ENCODE measurements around the gene PTPRG.

Gene PTPRG

DNA sequence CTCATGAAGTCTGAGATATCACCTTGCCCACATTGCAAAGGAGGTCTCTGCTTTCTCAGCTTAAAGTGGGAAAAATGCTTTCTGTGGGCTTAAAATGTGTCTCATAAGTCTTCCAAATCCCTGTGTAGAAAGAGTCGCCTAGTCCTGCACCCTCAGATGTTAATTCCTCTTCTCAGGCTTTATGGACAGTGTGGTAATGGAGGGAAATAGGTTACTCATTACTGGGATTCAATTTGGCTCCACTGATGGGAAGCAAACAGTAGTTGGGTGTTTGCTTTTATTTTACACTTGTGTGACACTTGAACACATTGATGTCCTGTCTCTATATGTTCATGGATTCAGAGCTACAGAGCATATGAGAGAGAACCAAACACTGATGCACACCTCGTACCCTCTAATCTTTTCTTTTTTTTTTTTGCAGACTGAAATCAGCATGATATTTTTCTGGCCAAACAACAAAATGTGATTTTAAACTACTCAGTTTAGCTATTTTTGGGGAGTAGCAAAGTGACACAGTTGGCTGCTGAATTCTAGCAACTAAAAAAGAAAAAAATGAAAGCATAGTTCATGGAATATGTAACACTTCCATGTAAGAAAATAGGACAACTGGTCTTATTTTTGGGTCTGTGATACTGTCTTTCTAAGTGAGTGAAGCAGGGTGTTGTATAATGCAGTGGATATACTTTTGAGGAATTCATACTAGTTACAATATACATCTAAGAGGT is 8.6 kb downstream of the PTPRG start:
- no peaks in the 10 kb centered on the region for H3K4me1 Mint-ChIP-seq
- peaks cover 4 to 17% of the 10 kb centered on the region in 2 donors for H3K27me3 Mint-ChIP-seq
- ATAC-seq (replicated peaks) (no peak), DNase-seq (no peak)
- no peak overlapping the region for H3K4me3 Mint-ChIP-seq
- H3K27ac Mint-ChIP-seq, result no peak overlapping the region
- H3K9me3 Mint-ChIP-seq, result peaks cover 0 to 3% of the 10 kb centered on the region in 2 donors
- H3K36me3 Mint-ChIP-seq, result no peaks in the 10 kb centered on the region

DNA sequence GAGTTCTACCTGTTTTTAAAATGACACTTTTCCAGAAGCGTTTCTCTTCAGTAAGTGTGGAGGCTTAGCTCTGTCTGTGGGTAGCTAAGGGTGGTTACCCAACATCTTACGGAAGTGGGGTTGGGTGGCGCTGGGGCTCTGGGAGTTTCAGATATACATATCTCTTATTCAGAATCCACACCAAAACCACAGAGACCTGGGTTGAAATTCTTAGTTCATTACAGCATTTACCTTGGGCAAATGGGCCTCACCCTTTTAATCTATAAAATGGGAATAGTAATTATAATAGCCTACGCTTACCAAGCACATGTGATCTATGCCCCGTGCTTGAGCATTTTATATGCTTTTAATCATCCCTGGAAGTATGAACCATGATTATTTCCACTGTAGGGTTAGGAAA is 9.4 kb downstream of the PTPRG start:
- H3K4me3 Mint-ChIP-seq, result no peak overlapping the region
- no peak overlapping the region for H3K27ac Mint-ChIP-seq
- ATAC-seq (replicated peaks) (no peak), DNase-seq (no peak)
- no peaks in the 10 kb centered on the region for H3K36me3 Mint-ChIP-seq
- no peaks in the 10 kb centered on the region for H3K4me1 Mint-ChIP-seq
- H3K27me3 Mint-ChIP-seq, result peaks cover 0 to 9% of the 10 kb centered on the region in 2 donors
- H3K9me3 Mint-ChIP-seq, result peaks cover 0 to 3% of the 10 kb centered on the region in 2 donors

DNA sequence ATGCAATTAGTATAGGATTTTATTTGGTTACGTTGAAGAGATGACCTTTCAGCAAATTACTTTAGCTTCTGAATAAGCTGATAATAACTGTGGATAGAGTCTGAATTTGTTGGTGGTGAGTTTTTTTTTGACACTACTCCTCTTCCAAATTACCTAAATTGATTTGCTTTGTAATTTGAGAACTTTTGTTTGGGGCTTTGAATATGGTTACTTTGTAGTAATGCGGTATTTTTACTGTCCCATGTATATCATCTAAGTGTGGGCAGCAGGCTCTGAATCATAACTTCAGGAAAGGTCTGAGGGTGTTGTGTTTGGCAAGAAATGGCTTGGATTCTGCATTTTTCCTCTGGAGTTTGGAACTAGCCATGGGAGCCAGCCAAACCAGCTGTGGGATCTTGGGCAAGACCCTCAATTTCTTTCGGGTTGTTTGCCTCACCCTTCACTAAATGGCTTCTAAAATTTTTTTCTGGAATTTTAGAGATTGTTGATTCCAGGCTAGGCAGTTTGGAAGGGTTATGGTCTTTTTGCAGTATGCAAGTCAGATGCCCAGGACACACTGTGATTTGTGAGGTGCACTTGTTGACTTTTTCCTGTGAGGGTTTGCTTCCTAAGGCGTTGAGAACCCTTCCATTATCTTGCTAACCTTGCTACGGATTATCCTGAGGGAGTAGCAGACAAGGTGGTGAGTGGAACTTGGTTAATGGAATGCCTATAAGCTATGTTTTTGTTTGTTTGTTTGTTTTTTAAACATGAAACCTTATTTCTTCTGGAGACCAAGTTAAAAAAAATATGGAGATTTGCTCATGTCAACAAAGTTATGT is 10.4 kb downstream of the PTPRG start:
- ATAC-seq (replicated peaks) (no peak), DNase-seq (no peak)
- H3K4me3 Mint-ChIP-seq, result no peak overlapping the region

GRCh38 chr3:61572879-61573278 is 11.5 kb downstream of the PTPRG start:
- ATAC-seq (replicated peaks), result no peak

More for the DNA sequence above, 10.4 kb downstream of the PTPRG start:
- Mint-ChIP-seq H3K4me1 (no peaks in the 10 kb centered on the region), H3K36me3 (no peaks in the 10 kb centered on the region), H3K27ac (no peak overlapping the region), H3K27me3 (peaks cover 0 to under 1% of the 10 kb centered on the region in 2 donors), H3K9me3 (peaks cover 0 to 3% of the 10 kb centered on the region in 2 donors)

DNA sequence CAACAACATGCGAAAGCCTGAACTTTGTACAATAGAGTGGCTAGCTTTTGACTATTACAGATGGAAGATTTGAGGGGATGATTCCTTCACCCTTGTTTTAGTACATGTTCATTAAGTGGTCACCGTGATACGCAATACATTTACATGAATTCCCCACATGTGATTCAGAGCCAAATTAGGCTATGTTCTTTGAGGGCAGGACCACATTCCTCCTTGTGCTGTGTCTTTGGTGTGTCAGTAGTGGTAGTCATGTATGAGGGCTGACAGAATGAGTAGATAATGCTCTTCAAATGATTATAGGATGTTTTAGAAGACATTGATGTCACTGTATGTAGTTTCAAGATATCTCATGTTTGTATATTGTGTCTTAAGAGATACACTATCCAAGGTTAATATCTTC is 12.1 kb downstream of the PTPRG start:
- H3K27ac Mint-ChIP-seq, result no peak overlapping the region
- ATAC-seq (replicated peaks) (no peak), DNase-seq (no peak)
- peaks cover 0 to 3% of the 10 kb centered on the region in 2 donors for H3K9me3 Mint-ChIP-seq
- H3K4me3 Mint-ChIP-seq, result no peak overlapping the region
- no peaks in the 10 kb centered on the region for H3K4me1 Mint-ChIP-seq
- no peaks in the 10 kb centered on the region for H3K27me3 Mint-ChIP-seq
- no peaks in the 10 kb centered on the region for H3K36me3 Mint-ChIP-seq

More at GRCh38 chr3:61572879-61573278, 11.5 kb downstream of the PTPRG start:
- H3K27me3 Mint-ChIP-seq, result no peaks in the 10 kb centered on the region
- no peaks in the 10 kb centered on the region for H3K4me1 Mint-ChIP-seq
- H3K4me3 Mint-ChIP-seq, result no peak overlapping the region
- no peak overlapping the region for H3K27ac Mint-ChIP-seq
- no peak for DNase-seq
- no peaks in the 10 kb centered on the region for H3K36me3 Mint-ChIP-seq
- peaks cover 0 to 3% of the 10 kb centered on the region in 2 donors for H3K9me3 Mint-ChIP-seq

- Mint-ChIP-seq H3K9me3 (peaks cover 0 to 3% of the 10 kb centered on the region in 2 donors), H3K4me3 (no peak overlapping the region), H3K4me1 (no peaks in the 10 kb centered on the region), H3K36me3 (no peaks in the 10 kb centered on the region), H3K27me3 (no peaks in the 10 kb centered on the region), H3K27ac (no peak overlapping the region)
- ATAC-seq (replicated peaks) (no peak), DNase-seq (no peak)
These were observed 13.5 kb downstream of the PTPRG start for GRCh38 chr3:61574854-61575253.

- no peaks in the 10 kb centered on the region for H3K36me3 Mint-ChIP-seq
- no peaks in the 10 kb centered on the region for H3K27me3 Mint-ChIP-seq
- no peak overlapping the region for H3K4me3 Mint-ChIP-seq
- peaks cover 0 to 3% of the 10 kb centered on the region in 2 donors for H3K9me3 Mint-ChIP-seq
- no peak for DNase-seq
- H3K27ac Mint-ChIP-seq, result no peak overlapping the region
- H3K4me1 Mint-ChIP-seq, result no peaks in the 10 kb centered on the region
- ATAC-seq (replicated peaks), result no peak
These were observed 14.5 kb downstream of the PTPRG start for GRCh38 chr3:61575893-61576292.

DNA sequence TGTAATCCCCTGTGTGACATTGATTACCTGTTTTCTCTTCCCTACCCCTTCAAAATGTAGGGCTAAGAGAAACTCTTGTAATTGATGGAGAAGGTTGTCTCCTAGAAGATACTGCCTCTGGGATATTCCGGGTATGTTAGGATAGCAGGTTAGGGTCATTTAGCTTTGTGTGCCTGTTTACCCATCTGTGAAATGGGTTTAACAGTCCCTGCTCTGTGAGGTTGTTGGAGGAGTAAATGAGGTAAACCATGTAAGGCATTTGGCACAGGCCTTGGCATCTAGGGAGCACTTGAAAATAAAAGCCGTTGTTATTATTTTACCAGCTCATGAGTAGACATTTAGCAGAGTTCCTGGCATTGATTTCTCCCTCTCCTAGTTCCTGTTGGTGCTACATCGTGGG is 16.4 kb downstream of the PTPRG start:
- H3K4me3 Mint-ChIP-seq, result no peak overlapping the region
- ATAC-seq (replicated peaks) (no peak), DNase-seq (no peak)
- no peaks in the 10 kb centered on the region for H3K4me1 Mint-ChIP-seq
- no peaks in the 10 kb centered on the region for H3K27me3 Mint-ChIP-seq
- no peaks in the 10 kb centered on the region for H3K36me3 Mint-ChIP-seq
- peaks cover 0 to 3% of the 10 kb centered on the region in 2 donors for H3K9me3 Mint-ChIP-seq
- H3K27ac Mint-ChIP-seq, result no peak overlapping the region

- Mint-ChIP-seq H3K27ac (no peak overlapping the region), H3K27me3 (no peaks in the 10 kb centered on the region), H3K4me1 (no peaks in the 10 kb centered on the region), H3K4me3 (no peak overlapping the region), H3K9me3 (peaks cover 0 to 1% of the 10 kb centered on the region in 2 donors), H3K36me3 (no peaks in the 10 kb centered on the region)
- no peak for DNase-seq
- no peak for ATAC-seq (replicated peaks)
These were observed 17.4 kb downstream of the PTPRG start for GRCh38 chr3:61578667-61579367.

GRCh38 chr3:61579685-61580084 is 18.3 kb downstream of the PTPRG start:
- DNase-seq, result no peak
- Mint-ChIP-seq H3K36me3 (no peaks in the 10 kb centered on the region), H3K9me3 (peaks cover 0 to 1% of the 10 kb centered on the region in 2 donors), H3K27ac (no peak overlapping the region), H3K4me3 (no peak overlapping the region), H3K4me1 (no peaks in the 10 kb centered on the region), H3K27me3 (no peaks in the 10 kb centered on the region)
- ATAC-seq (replicated peaks), result no peak

DNA sequence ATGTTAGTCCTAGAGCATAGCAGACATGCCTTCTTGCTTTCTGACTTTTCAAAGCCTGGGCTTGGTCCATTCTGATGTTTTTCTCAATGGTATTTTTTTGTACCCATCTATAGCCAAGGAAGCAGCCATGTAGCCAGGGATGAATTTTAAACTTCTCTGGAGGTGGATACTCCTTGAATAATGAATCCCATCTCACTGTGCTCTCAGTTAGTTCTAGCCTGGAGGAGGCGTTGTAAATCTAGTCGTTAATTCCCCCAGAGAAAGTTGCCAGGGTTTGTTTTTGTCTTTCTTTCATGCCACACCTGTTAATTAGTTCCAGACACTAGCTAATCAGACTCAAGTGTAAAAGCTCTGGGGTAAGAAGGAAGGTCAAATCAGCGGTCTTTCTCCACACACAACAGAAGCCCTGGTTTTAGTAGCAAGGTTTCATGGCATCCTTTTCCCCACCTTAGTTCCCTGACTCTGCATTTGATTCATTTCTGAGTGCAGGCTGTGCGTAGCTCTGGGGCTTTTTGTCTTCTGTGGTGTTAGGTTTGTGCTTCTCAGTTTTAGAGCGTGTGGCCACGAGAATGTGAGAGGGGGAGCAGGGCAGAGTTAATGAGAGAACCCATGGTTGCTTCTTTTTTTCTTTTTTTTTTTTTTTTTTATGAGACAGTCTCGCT is 19.7 kb downstream of the PTPRG start:
- ATAC-seq (replicated peaks), result no peak
- Mint-ChIP-seq H3K27me3 (no peaks in the 10 kb centered on the region), H3K4me3 (no peak overlapping the region), H3K9me3 (no peaks in the 10 kb centered on the region), H3K27ac (no peak overlapping the region), H3K36me3 (no peaks in the 10 kb centered on the region), H3K4me1 (no peaks in the 10 kb centered on the region)
- DNase-seq, result no peak

DNA sequence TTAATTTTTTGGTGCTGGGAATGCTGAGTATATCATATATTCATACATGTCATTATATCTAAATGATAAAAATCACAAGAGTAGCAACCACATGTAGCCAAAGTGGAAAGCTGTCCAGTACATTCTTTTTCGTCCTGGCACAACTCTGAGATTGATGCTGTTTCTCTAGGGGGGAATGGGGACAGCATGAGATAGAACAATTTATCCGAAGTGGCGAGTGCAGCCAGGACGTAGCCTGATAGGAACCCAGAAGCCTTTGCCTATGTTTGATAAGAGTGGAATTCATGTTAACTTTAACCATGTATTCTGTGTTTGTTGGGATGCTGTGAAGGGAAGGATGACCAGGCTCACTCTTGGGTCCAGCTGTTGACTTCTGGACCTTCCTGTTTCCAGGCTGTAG is 20.9 kb downstream of the PTPRG start:
- Mint-ChIP-seq H3K4me1 (no peaks in the 10 kb centered on the region), H3K36me3 (no peaks in the 10 kb centered on the region), H3K27me3 (no peaks in the 10 kb centered on the region), H3K27ac (no peak overlapping the region), H3K9me3 (no peaks in the 10 kb centered on the region), H3K4me3 (no peak overlapping the region)
- ATAC-seq (replicated peaks) (no peak), DNase-seq (no peak)

- Mint-ChIP-seq H3K27me3 (no peaks in the 10 kb centered on the region), H3K4me1 (no peaks in the 10 kb centered on the region), H3K4me3 (no peak overlapping the region), H3K27ac (no peak overlapping the region), H3K36me3 (no peaks in the 10 kb centered on the region), H3K9me3 (no peaks in the 10 kb centered on the region)
- no peak for DNase-seq
- ATAC-seq (replicated peaks), result no peak
These were observed 21.5 kb downstream of the PTPRG start for GRCh38 chr3:61582846-61583245.
